Vagina (tissue), 2 donors: ENCODE measurements around the gene ATP11C.

Experiments used
- CTCF ChIP-seq, 3 experiments: fragments of 450-650 bp in 2 of 3; fragments of 200-600 bp in 1 of 3; sonication (generic) in 1 of 3; IDR thresholded peaks; one replicate each; pipeline ENCODE4 v1.5.1; 2017 to 2019; ENCODE audit warnings: antibody characterized with exemption in 3 of 3, mild to moderate bottlenecking in 2 of 3, moderate library complexity in 2 of 3
- POLR2A ChIP-seq, 2 donors: fragments of 450-650 bp; IDR thresholded peaks; one replicate each; pipeline ENCODE4 v1.6.1; 2017; ENCODE audit warnings: antibody characterized with exemption in 2 of 2, mild to moderate bottlenecking in 2 of 2, moderate library complexity in 2 of 2
- POLR2AphosphoS5 ChIP-seq, 2 donors: sonication (generic); formaldehyde crosslinking; IDR thresholded peaks; one replicate each; pipeline ENCODE4 v1.9.0; 2017; ENCODE audit warnings: antibody characterized with exemption in 2 of 2, mild to moderate bottlenecking in 2 of 2, low read depth in 1 of 2; ENCODE audit not compliant: insufficient read depth in 1 of 2

- TF ChIP-seq CTCF (IDR thresholded peaks at IDR 0.05) = no peak
- no peak for TF ChIP-seq POLR2AphosphoS5 (IDR thresholded peaks at IDR 0.05; ENCODE audit: insufficient read depth in 1 of 2, low read depth in 1 of 2)
- TF ChIP-seq POLR2A (IDR thresholded peaks at IDR 0.05) = no peak
These were observed 120.8 kb downstream of the ATP11C start for GRCh38 chrX:139811942-139812629.
